OCI-LY3 (cell line): ENCODE data around the gene BHMT.

Experiments
- EZH2phosphoT487 ChIP-seq: fragments of 200-600 bp; shearing (Covaris generic); IDR thresholded peaks from 2 replicates; pipeline ENCODE4 v1.6.1; 2018; ENCODE audit warnings: antibody characterized with exemption, mixed run types, low read depth
- TF ChIP-seq, protein P1 (sequence below): fragments of 200-600, 300-600 bp; sonication (generic); IDR thresholded peaks from 2 replicates; pipeline ENCODE4 v1.5.1; 2014; ENCODE audit warnings: antibody characterized with exemption, low read length, low read depth

DNA sequence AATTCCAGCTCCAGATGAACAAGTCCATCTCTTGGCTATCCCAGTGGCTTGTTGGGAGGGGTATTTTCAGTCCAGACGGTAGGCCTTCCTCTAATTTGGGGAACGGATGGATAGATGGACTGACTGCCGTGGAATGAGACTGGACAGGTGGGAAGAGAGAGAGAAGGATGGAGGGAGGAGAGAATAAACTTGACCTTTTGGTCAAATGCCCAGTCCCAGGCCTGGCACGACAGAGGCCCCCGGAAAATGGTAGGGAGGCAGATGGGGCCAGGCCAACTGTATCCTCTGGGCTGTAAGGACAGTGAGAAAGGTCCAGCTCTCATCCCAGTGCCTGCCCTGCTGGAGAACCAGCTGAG is 1.1 kb downstream of the BHMT start:
- TF ChIP-seq, protein P1, sequence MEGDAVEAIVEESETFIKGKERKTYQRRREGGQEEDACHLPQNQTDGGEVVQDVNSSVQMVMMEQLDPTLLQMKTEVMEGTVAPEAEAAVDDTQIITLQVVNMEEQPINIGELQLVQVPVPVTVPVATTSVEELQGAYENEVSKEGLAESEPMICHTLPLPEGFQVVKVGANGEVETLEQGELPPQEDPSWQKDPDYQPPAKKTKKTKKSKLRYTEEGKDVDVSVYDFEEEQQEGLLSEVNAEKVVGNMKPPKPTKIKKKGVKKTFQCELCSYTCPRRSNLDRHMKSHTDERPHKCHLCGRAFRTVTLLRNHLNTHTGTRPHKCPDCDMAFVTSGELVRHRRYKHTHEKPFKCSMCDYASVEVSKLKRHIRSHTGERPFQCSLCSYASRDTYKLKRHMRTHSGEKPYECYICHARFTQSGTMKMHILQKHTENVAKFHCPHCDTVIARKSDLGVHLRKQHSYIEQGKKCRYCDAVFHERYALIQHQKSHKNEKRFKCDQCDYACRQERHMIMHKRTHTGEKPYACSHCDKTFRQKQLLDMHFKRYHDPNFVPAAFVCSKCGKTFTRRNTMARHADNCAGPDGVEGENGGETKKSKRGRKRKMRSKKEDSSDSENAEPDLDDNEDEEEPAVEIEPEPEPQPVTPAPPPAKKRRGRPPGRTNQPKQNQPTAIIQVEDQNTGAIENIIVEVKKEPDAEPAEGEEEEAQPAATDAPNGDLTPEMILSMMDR = no peak
- TF ChIP-seq EZH2phosphoT487 = no peak
